GM03348 (cell line): Measurements from ENCODE around the gene ISG20.

Experiments used
- DNase-seq: peaks from one replicate; pipeline ENCODE4 v3.0.0; 2012; ENCODE audit warnings: low spot score

Gene ISG20

DNA sequence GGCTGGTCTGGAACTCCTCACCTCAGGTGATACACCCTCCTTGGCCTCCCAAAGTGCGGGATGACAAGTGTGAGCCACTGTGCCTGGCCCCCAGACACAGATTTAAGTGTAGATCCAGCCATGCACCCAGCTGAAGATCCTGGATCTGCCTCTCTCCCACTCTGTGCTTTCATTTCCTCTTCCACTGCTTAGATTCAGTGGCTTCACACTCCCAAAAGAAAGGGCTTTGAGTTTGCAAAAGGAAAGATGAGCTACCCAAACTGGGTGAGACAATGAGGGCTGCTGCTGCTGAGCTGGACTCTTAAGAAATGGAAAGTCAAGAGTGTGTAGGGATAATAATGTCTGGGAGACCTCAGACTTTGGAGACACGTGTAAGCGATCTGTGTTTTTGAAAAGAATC, 45.5 kb downstream of the ISG20 start:
- no peak for DNase-seq

GRCh38 chr15:88686166-88686565, 47.4 kb downstream of the ISG20 start:
- no peak for DNase-seq

- DNase-seq: no peak
These were observed 49.6 kb downstream of the ISG20 start for GRCh38 chr15:88688394-88688933.

GRCh38 chr15:88690331-88690730, 51.5 kb downstream of the ISG20 start:
- DNase-seq: no peak

- DNase-seq: no peak
These were observed 54.4 kb downstream of the ISG20 start for GRCh38 chr15:88693191-88693590.

GRCh38 chr15:88695101-88695500, 56.3 kb downstream of the ISG20 start:
- DNase-seq: no peak

GRCh38 chr15:88695691-88696251, 57.0 kb downstream of the ISG20 start:
- DNase-seq: no peak

GRCh38 chr15:88696254-88696653, 57.4 kb downstream of the ISG20 start:
- DNase-seq: no peak

- DNase-seq: no peak
These were observed 58.5 kb downstream of the ISG20 start for GRCh38 chr15:88697276-88697675.

- no peak for DNase-seq
These were observed 61.0 kb downstream of the ISG20 start for GRCh38 chr15:88699861-88700260.

DNA sequence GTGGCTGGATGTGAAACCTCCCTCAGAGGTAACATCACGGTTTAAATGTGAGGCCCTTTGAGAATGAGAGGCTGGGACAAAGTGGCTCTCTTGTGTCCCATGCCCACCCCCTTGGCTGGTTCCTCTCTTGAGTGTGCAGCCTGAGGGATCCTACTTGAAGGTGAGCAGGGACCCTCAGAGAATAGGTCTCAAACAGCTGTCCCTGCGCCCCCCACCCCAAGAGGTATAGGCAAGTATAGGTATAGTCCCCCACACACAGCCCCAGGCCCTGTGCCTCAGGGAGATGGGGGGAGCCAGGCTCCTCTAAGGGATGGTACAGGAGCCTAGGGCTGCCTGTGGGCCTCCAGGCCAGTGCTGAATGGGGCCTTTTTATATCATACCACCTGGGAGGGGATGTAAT, 61.9 kb downstream of the ISG20 start:
- DNase-seq: no peak

DNA sequence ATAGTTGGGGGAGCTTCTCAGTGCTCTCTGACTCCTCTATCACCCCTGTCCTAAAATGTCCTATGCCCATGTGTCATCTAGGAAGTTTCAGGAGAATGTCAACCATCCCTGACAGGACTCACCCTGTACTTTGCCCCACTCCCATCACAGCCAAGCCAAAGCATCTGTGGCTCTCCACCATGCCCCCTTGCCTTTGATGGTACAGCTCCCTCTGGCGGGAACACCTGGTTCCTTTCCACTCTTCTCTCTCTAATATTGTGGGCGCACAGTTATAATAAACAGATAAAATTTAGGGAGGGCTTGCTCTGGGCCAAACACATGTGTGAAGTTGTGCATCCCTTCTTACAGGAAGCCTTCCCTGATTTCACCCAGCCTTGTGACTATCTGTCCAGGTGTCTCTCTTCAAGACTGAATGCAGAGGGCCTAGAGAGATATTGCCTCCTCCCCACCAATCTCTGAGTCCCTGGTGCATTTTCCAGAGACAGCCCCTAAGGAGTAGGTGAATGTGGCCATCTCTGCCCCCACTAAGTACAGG, 62.8 kb downstream of the ISG20 start:
- no peak for DNase-seq

GRCh38 chr15:88702983-88703382, 64.2 kb downstream of the ISG20 start:
- DNase-seq: no peak

DNA sequence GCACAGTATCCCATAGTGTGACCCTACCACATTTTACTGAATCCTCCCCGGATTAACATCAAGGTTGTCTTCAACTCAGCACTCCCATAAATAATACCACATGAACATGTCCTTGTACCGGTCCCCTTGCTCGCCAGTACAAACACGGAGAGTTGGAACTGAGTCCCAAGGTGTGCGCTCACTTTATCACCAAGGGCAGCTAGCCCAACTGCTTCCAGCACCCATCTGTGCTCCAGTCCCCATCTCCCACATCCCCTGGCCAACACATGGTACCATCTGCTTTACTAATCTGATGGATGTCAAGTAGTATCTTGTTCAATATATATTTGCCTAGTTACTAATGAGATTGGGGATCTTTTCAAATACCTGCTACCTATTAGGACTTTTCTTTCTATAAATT, 64.7 kb downstream of the ISG20 start:
- no peak for DNase-seq

DNA sequence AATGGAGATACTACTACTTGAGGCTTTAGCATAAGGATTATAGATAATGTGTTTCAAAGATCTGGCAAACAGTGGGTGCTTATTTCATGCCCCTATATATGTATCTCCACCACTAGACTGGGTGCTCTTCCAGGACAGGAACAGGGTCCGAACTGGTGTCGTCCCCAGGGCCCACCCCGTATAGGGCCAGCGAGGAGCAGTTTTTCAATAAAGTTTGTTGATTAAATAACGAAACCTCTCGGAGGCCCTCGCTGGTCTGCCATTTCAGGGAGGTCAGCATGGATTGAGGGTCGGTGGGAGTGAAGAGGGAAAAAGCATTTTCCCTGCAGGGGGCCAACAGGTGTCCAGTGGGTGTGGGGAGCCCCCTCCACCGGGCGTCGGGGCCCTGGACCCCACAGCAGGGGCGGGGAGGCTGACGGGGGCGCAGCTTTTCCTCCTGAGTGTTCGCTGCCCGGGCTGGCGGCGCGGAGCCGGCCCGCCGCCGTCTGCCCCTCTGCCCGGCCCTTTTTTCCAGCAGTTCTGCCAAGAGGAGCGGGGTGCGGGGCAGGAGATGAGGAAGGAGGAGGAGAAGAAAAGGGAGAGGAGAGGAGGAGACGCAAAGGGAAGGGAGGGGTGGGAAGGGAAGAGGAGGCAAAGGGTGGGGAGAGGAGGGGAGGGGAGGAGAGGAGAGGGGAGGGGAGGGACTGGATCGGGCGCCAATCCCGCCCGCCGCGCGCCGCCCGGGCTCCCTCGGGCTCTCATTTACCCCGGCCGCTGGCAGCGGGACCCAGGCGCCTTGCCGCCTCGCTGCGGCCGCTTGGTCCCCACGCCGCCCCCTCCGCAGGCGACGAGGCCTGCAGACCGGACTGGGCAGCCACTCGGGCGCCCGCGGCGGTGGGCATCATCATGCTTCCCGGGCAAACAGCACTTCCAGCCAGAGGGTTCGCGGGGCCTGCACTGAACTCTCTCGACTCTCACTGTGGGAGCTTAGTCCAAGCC, 66.3 kb downstream of the ISG20 start:
- peak; percentile 66 for DNase-seq

DNA sequence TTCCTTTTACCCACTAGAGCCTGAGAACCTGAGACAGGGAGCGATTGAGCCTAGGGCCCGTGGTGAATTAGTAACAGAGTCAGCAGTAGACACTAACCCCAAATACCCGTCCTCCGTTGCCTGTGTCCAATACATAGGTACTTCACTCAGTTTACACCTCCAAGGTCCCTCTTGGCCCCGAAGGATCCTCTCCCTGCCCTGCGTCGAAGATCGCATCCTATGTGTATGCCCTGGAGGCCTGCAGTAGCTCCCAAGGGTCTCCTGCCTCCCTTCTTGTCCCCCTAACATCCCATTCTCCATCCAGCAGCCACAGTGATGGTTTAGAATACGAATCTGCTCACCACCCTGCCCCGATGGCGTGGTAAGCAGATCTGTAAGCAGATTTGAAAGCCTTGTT, 67.0 kb downstream of the ISG20 start:
- no peak for DNase-seq
